IPS-NIHi7 (cell line): Measurements from ENCODE around the gene ACTN1.
A peak's percentile ranks its signal among the peaks of the same experiment; 100 is the strongest.

ENCODE experiments used
- DNase-seq: peaks from one replicate; pipeline ENCODE4 v3.0.0; 2012; ENCODE audit warnings: mixed read lengths; ENCODE audit errors: extremely low spot score

ACTN1 gene

GRCh38 chr14:68969278-68970033 is 9.6 kb downstream of the ACTN1 start:
- DNase-seq: no peak

DNA sequence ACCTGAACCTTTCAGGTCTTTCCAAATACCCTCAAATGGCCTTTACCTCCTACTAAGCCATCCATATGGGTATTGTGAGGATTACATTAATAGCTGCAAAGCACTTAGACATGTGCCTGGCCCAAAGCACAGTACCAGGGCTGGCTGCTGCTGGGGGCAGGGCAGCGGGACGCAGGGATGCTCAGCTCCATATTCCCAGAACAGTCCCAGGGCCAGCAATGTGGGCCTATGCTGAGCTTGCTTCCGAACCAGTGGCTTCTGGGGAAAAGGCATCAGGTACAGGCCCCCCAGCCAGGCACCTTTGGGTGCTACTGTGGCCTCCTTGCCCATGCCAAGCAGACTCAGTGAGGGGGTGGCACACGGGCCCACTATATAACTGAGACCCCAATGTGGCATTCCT is 10.4 kb downstream of the ACTN1 start:
- no peak for DNase-seq

DNA sequence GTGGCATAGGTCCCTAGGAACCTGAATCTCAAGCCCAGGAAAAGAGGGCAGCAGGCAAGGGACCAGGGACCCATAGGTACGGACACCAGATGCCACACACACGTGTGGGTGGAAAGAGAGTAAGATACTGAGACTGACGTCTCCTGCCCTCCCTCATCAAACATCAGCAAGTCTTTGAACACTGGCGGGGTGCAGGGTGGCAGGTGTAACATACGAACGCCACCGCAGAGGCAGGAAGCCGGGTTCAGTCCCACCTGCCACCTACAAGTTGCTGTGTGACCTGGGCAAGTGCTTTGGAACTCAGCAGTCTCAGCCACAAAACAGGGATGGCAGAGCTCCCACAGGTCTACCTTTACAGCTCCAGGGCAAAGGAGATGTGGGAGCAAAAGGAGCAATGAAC is 11.1 kb downstream of the ACTN1 start:
- no peak for DNase-seq

DNA sequence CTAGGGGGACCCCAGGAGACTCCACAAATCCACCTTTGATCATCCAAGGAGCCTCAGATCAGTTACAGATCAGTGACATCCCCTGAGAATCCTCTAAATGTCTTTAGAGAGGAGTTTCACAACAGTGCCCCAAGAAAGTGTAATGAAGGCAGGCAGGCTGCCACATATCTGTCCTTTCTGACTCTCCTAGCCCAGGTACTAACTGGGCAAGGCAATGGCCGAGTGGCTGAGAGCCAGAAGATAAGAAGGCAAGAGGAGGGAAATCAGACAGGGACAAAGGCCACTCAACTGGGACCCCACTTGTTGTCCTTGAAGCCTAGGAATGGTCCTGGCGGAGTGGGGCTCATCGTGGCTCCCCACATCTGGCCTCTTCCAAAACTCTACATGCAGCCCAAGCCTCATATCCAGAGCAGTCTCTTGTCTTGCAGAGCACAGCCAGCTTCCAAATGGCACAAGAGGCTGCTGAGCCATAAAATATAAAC is 11.6 kb downstream of the ACTN1 start:
- DNase-seq: no peak

DNA sequence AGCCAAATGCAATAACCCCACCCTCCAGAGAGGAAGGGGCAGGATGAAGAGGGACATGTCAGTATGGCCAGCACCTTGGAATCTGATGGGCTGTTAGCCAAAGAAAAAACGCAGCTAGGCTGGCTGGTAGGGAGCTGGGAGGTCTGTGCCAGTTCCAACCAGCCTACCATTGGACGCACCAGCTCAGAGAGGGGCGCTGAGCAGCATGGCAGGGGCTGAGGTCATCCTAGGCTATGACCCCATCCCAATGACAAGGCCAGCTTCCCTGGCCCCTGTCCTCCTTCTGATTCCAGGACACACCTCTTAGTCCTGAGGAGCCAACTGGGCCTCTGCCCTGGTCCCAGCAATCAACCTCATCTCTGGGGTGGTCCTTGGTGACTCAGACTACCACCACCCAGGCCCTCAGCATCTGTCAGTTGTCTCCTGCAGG is 12.2 kb downstream of the ACTN1 start:
- DNase-seq: no peak

DNA sequence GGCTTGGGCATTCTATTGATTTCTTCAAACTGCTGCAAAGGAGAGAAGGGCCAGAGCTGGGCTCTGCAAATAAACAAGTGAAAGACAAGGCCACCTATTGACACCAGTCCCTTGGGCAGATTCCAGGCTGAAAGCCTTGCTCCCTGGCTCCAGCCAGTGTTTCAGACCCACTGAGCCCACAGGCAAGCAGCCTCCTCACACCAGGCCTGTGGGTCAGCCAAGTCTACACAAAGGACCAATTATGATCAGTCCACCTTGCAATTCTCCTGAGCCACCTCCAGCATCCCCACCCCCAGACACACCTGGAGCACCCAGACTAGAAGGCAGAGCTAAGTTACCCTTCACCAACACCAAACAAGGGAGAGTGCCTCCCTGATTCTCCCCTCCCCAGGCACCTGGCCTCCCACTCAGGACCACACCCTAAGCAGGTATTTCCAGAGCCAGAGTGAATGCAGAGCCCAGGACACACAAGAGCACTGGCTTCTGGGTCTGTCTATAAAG is 13.8 kb downstream of the ACTN1 start:
- no peak for DNase-seq

- no peak for DNase-seq
Observed at GRCh38 chr14:68964300-68965093, 14.6 kb downstream of the ACTN1 start.

DNA sequence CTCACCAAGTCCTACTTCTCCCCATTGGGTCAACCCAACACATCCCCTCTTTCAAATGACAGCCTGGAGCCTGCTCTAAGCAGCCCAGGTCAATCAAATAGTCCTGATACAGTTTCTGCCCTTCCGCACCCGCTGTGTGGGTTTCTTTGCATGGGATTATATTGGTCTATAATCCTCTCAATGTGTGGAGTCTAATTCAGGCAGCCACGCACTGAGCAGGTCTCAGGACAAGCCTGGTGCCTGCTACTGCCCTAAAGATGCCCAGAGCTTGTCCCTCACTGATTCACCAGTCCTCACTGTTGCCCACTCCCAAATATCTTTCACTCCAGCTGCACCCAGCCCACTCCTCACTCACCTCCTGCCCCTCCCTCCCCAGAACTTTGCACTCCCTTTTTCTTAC is 16.4 kb downstream of the ACTN1 start:
- no peak for DNase-seq

- peak; percentile 75 for DNase-seq
Observed at GRCh38 chr14:68961781-68962584, 17.1 kb downstream of the ACTN1 start.

GRCh38 chr14:68961361-68961760 is 17.7 kb downstream of the ACTN1 start:
- no peak for DNase-seq

GRCh38 chr14:68960123-68960522 is 19.0 kb downstream of the ACTN1 start:
- DNase-seq: no peak

DNA sequence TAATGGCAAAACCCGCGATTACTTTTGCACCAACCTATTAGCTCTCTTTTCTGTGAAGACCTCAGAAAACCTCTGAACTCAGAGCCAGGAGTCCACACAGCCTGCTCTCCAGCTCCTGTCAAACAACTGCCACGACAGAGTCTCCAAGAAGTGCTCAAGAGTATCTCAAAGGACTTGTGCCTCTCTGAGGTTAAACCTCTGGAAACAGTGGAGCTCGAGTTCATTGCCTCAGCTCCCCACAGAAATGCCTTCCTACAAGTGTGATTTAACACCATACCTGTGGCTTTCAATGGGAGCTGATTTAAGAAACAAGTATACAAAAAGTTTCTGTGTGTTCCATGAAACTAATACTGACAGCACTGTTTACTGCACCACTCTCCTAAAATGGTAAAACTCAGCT is 20.1 kb downstream of the ACTN1 start:
- DNase-seq: no peak

GRCh38 chr14:68958553-68958952 is 20.5 kb downstream of the ACTN1 start:
- DNase-seq: no peak

DNA sequence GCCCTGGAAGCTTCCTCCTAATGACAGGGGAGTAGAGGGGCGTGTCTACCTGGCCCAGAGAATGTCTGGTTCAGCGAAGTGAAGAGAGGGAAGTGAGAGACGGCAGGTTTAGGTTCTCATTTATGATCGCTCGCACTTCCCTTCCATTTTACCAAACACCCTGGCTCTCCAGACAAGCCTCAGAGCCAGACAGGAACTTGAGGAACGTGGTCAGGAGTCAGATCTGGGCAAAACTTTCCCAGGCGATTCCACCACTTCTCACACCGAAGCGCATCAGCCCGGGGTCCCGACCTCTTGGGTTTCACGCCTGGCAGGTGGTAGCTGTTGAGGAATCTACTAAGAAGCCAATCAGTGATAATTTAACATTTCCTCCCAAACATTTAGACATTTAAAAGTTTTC is 21.3 kb downstream of the ACTN1 start:
- no peak for DNase-seq

GRCh38 chr14:68956724-68957123 is 22.4 kb downstream of the ACTN1 start:
- DNase-seq: no peak

DNA sequence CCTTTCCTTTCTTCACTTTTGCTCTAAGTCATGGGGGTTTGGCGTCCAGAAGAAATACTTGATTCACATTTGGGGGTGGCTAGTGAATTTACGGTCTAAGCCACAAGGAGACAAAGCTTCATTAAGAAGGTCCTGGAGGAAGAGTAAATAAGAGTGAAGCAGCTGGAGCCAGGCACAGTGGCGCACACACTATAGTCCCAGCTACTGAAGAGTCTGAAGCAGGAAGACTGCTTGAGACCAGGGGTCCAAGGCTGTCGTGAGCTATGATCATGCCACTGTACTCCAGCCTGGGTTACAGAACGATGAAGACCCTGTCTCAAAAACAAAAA is 23.3 kb downstream of the ACTN1 start:
- no peak for DNase-seq

DNA sequence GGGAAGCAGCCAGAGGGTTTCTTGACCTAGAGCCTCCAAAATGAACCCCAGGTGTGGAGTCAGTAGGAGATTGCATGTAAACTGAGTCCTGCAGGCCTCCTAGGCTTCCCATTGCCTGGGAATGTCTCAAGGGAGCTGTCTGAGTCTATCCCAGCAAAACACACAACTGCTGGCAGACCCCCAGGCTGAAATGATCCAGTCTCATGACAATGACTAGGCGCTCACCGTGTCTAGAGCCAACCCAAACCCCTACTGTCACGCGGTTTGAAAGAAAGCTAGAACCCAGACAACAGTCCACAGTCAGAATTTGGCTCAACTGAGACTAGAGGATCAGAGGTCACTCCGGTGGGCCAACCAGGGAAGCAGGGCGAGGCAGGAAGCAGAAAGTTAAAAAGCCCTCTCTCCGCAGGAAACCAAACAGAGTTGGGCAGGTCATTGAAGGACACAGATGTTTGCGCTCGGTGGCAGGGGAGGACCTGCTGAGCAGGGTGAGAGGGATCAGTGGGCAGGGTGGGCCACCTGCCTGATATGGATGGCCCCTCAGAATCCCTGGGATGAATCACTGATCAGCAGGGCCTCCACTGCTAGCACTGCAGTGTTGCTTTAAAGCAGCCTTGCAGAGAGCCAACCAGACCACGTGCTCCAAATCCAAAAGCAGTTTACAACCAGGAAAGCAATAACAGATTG is 23.8 kb downstream of the ACTN1 start:
- DNase-seq: no peak

DNA sequence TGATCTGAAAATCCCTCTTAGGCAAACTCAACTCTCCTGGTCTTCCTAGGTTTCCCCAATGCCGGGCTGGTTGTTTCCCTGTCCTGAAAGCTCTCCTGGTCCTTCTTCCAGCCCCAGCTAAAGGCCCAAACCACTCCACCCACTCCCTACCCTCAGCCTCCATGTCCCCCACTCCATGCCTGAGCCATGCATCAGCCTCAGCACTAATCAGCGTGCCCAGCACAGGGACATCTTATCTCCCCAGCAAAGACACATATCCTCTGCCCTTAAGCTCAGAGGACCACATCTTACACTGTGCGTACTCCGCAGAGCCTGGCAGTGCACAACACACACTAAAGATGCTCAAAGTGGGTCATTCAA is 25.9 kb downstream of the ACTN1 start:
- DNase-seq: no peak

GRCh38 chr14:68952531-68953195 is 26.4 kb downstream of the ACTN1 start:
- DNase-seq: no peak

- no peak for DNase-seq
Observed at GRCh38 chr14:68951800-68952530, 27.1 kb downstream of the ACTN1 start.
